Measurements from ENCODE around the gene B9D2. TPM values are rescaled to one million over a fixed set of nuclear protein-coding genes. Genes with fewer than 3 reads are reported as not detected.

B9D2 gene
- total and polyA plus RNA-seq, 2 of the 4 experiments (the other 2 are of a cell fraction) = 6.1 to 9.7 TPM

GRCh38 chr19:41411100-41411967 is 47.4 kb upstream of the B9D2 start:
- Histone ChIP-seq H3K4ac (ENCODE audit: low read depth, low read length) (no peak overlapping the region), H4K8ac (ENCODE audit: low read depth in 2 of 2, low read length in 2 of 2) (no peak overlapping the region), H3K4me1 (ENCODE audit: control insufficient read depth, insufficient read depth, low read length) (peaks cover 4% of the 10 kb centered on the region), H3K27me3 (ENCODE audit: control insufficient read depth, insufficient read depth, low read length) (no peaks in the 10 kb centered on the region), H2BK20ac (ENCODE audit: low read depth, low read length) (no peak overlapping the region), H3K36me3 (ENCODE audit: control insufficient read depth, insufficient read depth, low read length) (peaks cover 38% of the 10 kb centered on the region), H3K14ac (replicated peaks; ENCODE audit: low read depth, low read length) (no peak overlapping the region), H2AFZ (replicated peaks; ENCODE audit: low read length, poor library complexity) (no peak overlapping the region), H4K20me1 (ENCODE audit: insufficient read depth, low read length) (no peaks in the 10 kb centered on the region), H3K79me1 (ENCODE audit: low read depth in 1 of 2, low read length in 2 of 2) (no peaks in the 10 kb centered on the region; a peak in 1 of 4 replicates), H2AK9ac (replicated peaks; ENCODE audit: low read depth, low read length, poor library complexity) (no peak overlapping the region), H3K9me1 (ENCODE audit: insufficient read depth, low read length) (no peaks in the 10 kb centered on the region; the same call in 1 of the 2 replicates), H3K9ac (ENCODE audit: low read depth, low read length) (no peak overlapping the region), H3K9me3 (ENCODE audit: control insufficient read depth, insufficient read depth, low read length) (no peaks in the 10 kb centered on the region), H3K4me3 (ENCODE audit: insufficient read depth, low read depth, low read length) (no peak overlapping the region), H2BK120ac (ENCODE audit: low read depth, low read length) (no peak overlapping the region), H2BK15ac (ENCODE audit: low read depth, low read length) (no peak overlapping the region), H3K27ac (ENCODE audit: insufficient read depth, low read length) (no peak overlapping the region), H3K4me2 (ENCODE audit: low read depth, low read length) (no peak overlapping the region), H2BK5ac (ENCODE audit: low read depth, low read length, poor library complexity, severe bottlenecking) (no peak overlapping the region), H4K91ac (ENCODE audit: insufficient read depth, low read depth, low read length) (no peak overlapping the region), H3K18ac (ENCODE audit: low read depth, low read length) (no peak overlapping the region), H2AK5ac (ENCODE audit: low read depth, low read length) (no peak overlapping the region), H4K5ac (ENCODE audit: low read depth, low read length) (no peak overlapping the region), H3K23ac (ENCODE audit: low read depth, low read length) (no peak overlapping the region), H3K56ac (ENCODE audit: extremely low read depth, insufficient read depth, low read length) (no peak overlapping the region)
- BruUV-seq (replicated peaks) = no TSS peak
- TF ChIP-seq POLR2A (IDR thresholded peaks at IDR 0.05; ENCODE audit: low read depth, low read length) (no peak), SMC3 (IDR thresholded peaks at IDR 0.05; ENCODE audit: low read depth, low read length) (no peak), RFX5 (IDR thresholded peaks at IDR 0.05; ENCODE audit: low read depth, low read length) (no peak), MAFK (IDR thresholded peaks at IDR 0.05; ENCODE audit: low read depth, low read length) (no peak), USF2 (IDR thresholded peaks at IDR 0.05; ENCODE audit: low read depth, low read length) (no peak), FOS (IDR thresholded peaks at IDR 0.05; ENCODE audit: low read depth, low read length) (no peak), BHLHE40 (IDR thresholded peaks at IDR 0.05; ENCODE audit: low read depth, low read length) (no peak), RAD21 (IDR thresholded peaks at IDR 0.05; ENCODE audit: low read length) (no peak), CEBPB (IDR thresholded peaks at IDR 0.05; ENCODE audit: low read depth, low read length) (no peak)
- WGBS, 2 experiments (ENCODE audit: extremely low coverage in 2 of 2, insufficient read length in 1 of 2) = 92% methylated on average over 2 of the region's 9 CpGs; no CpG with 5 or more reads in 1 of the 2 experiments
- intact Hi-C loops (cut with micrococcal nuclease) (no loop called here), in situ Hi-C loops (cut with MboI; ENCODE audit: low sequenced_read_pairs) (no loop called here), dilution Hi-C loops (cut with HindIII; ENCODE audit: low sequenced_read_pairs, unreplicated experiment) (no loop called here)
- DNase-seq (no peak), ATAC-seq (ENCODE audit: low read depth) (no peak)
- ChIA-PET POLR2A (ENCODE audit: unreplicated experiment) (no interaction called here), CTCF (no interaction called here)

Data from IMR-90 (cell line).